Stimulated activated CD4-positive, alpha-beta T cell treated with anti-CD3 and anti-CD28 coated beads, Interleukin-1b, Interleukin-23, amount 100 ng/mL, for 48 hours (primary cell): ENCODE data around the gene MMP11.

Source experiments
- DNase-seq: peaks from one replicate; pipeline ENCODE4 v3.0.0-alpha.2; 2020

Gene MMP11

GRCh38 chr22:23762842-23763578, 9.6 kb upstream of the MMP11 start, which contains the start of gene C22orf15:
Gene C22orf15 (plus strand): TSS chr22:23762990. CDS start chr22:23763307, 317 bp downstream.
- DNase-seq: no peak

- peak; percentile 52 for DNase-seq
Measured at GRCh38 chr22:23763579-23763945, 9.1 kb upstream of the MMP11 start.

DNA sequence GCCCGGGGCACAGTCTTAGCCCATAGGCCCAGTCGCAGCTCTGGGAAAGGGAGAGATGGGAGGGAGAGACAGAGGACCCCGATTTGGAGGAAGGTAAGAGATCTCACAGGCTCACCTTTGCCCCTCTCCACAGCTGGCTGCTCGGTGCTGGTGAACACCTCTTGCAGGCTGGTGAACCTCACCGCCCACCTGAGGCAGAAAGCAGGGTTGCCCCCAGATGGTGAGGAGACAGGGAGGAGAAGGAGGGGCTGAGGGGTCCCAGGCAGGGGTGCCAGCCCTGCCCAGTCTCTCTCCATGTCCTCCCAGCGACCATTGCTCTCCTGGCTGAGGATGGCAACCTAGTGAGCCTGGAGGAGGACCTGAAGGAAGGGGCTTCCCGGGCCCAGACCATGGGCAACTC, 8.7 kb upstream of the MMP11 start:
- DNase-seq: no peak

- no peak for DNase-seq
Measured at GRCh38 chr22:23764899-23765881, 7.5 kb upstream of the MMP11 start.

GRCh38 chr22:23767303-23767672, 5.4 kb upstream of the MMP11 start:
- DNase-seq: no peak

- DNase-seq: peak; percentile 74
Measured at GRCh38 chr22:23767673-23768548, 4.7 kb upstream of the MMP11 start, which contains the start of gene CHCHD10. Gene CHCHD10 (minus strand): TSS chr22:23767972. CDS start chr22:23767874, 98 bp downstream.

GRCh38 chr22:23769321-23769965, 3.2 kb upstream of the MMP11 start:
- DNase-seq: no peak

GRCh38 chr22:23772315-23772648, 367 bp upstream of the MMP11 start:
- DNase-seq: no peak

DNA sequence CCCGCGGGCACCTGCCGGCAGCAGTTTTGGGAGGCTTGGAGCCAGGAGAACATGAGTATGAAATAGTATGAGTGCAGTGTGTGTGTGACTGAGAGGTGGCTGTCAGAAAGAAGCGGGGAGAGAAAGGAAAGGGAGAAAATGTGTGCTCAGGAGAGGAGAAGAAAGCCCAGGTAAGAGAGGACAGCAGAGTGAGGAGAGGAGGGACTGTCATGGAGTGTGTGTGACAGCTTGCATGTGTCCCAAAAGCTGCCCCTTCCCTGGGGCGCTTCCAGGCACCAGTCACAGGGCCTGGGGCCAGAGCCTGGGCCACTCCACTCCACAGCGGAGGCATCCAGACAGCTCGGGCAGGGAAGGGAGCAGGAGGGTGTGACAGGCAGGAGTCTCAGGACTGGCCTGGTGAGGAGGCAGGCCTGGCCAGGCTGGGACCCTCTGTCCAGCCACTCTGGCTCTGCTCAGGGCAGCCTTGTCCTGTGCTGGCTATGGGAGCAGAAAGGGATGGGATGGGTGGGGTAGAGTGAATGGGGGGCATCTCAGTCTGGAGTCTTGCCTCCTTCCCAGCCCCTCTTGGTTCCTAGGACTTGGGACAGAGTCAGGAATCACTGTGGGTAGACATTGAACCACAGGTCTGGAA, 949 bp downstream of the MMP11 start:
- DNase-seq: no peak

DNA sequence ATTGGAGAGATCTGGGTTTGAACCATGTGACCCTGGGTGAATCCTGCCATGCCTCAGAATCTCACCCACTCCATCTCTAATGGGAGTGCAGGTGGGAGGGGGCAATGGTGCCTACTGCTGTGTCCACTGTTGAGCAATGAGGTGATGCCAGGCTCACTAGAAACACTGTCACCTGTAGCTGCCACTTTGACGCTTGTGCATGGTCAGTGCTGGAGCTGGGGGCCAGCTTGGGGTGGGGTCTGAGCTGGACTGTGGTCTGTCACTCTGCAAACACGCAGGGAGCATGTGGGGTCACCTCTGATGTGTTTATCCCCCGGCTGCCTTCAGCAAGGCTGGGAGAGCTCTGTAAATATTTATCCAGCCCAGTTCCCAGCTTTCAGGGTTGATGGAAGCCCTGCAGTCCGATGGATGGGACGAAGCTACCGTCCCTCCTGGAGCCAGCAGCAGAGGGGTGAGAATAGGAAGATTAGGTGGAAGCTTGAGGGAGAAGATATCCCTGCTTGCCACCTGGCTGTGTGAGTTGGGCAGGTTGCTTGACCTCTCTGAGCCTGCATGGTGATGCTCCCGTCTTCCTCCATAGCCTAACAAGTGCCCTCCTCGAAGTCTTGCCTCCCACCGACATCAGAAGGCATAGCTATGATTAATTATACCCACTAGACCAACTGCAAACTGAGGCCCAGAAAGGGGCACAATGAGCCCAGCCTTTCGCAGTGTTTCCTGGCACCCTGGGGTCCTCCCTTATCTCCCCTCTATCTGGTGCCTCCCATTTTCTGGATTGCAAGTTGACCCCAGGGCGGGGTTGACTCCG, 1.7 kb downstream of the MMP11 start:
- no peak for DNase-seq

GRCh38 chr22:23774922-23775436, 2.3 kb downstream of the MMP11 start:
- DNase-seq: no peak

DNA sequence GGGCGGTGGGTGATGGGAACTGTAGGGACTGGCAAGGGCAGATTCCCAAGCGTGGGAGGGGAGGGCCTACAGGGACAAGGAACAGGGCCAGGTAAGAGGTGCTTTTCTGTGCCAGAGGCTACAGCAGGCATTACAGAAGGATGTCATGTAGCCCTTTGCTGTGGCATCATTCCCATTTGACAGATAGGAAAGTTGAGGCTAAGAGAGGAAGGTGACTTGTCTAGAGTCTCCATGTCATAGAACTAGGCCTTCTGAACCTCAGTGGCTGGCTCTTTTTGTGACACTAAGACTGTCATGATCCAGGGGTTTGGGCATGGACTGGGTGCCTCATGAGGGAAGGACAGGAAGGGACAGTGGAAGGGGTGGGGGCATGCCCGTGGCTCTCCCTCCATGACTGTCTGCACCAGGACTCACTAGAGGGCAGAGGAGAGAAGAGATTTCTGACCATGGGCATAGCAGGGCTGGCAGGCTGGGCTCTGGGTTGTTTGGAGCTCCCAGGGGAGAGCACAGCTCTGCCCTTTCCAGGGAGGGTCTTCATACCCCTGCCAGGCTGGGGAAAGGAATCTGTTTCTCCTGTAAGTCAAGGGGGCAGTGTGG, 3.2 kb downstream of the MMP11 start:
- DNase-seq: no peak

DNA sequence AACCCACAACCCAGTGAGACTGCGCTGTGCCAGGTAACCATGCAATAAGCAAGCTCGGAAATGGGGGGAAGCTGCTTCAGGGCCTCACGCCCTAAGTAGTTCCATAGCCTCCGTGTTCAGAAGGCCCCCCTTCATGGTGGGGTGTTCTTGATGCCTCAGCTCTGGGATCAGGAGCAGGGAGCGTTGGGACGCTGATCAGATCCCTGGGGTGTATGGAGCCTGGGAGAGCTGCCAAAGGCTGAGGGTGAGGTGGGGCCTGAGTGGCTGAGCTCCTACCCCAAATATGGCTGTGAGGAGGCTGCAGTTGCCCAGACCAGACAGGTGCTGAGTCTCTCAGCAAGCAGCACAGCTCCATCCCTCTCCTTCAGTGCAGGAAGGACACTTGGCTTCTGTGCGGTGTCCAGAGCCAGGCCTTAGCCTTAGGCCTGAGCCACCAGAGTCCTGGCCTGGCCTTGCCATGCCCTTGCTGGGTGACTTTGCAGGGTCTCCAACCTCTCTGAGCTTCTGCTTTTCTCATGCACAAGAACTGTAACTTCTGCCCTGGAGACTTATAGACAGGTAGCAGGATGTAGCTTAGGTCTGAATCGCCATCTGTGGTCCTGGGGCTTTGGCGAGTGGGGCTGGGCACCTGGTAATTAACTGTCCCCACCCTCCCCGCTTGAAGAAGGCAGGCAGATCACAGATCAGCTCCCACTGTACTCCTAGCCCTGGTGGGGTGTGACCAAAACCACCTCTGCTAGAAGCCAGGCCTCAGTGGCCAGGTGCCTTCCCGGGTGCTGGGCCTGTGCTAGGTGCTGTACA, 5.3 kb downstream of the MMP11 start:
- no peak for DNase-seq

DNA sequence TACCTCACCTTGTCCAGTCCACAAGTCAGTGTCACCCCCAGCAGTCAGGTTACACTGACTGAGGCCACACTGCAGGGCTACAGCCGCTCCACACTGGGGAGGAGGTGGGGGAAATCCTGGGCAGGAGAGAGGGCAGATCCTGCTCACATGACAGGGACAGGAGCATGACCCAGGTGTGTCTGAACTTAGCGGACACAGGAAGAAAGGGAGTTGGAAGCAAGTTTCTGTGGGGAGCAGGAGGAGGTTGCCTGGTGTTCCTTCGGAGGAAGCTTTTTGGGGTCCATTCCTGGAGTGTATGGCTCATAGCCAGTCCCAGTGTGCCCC, 5.9 kb downstream of the MMP11 start:
- no peak for DNase-seq

DNA sequence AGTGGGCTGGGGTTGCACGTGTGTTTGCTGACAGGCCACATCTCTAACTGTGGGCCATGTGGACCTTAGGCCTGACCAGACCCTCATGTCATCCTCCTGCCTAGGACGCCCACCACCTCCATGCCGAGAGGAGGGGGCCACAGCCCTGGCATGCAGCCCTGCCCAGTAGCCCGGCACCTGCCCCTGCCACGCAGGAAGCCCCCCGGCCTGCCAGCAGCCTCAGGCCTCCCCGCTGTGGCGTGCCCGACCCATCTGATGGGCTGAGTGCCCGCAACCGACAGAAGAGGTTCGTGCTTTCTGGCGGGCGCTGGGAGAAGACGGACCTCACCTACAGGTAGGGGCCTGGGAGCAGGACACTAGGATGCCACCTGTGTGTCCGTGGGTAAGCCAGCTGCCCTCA, 6.4 kb downstream of the MMP11 start:
- DNase-seq: no peak

DNA sequence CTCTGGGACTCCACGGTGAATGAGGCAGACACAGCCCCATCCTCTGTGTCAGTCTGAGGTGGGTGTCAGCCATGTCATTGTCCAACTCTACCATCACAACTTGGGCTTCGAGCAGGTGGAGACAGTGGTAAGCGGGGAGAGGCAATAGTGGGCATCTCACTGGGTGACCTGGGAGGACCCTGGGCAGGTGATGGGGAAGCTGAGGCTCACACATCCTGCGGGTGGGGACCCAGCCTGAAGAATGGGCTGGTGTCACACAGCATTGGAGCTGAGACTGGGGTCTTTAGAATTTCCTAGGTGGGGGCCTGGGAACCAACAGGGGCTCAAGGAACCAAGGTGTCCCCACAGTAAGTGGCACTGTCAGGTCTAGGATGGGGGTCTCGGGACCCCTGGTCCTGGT, 7.1 kb downstream of the MMP11 start:
- DNase-seq: no peak

- DNase-seq: no peak
Measured at GRCh38 chr22:23780146-23780748, 7.6 kb downstream of the MMP11 start.

DNA sequence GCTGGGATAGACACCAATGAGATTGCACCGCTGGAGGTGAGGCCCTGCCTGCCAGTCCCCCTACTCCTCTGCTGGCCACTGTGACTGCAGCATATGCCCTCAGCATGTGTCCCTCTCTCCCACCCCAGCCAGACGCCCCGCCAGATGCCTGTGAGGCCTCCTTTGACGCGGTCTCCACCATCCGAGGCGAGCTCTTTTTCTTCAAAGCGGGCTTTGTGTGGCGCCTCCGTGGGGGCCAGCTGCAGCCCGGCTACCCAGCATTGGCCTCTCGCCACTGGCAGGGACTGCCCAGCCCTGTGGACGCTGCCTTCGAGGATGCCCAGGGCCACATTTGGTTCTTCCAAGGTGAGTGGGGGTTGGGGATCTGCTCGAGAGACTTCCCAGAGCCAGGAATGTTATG, 8.4 kb downstream of the MMP11 start:
- no peak for DNase-seq

- DNase-seq: no peak
Measured at GRCh38 chr22:23781511-23782183, 9.0 kb downstream of the MMP11 start.
